Effector memory CD8-positive, alpha-beta T cell (primary cell): Measurements from ENCODE around the gene GPR4.

Source experiments
- ATAC-seq: fragments of 150-1000 bp; cut with Tn5 transposase; replicated peaks from 2 replicates; pipeline ENCODE4 v1.10.0; 2021; ENCODE audit warnings: mild to moderate bottlenecking, moderate library complexity
- DNase-seq, 3 experiments: peaks; one replicate each; pipeline ENCODE4 v3.0.0; 2021
- H3K27ac Mint-ChIP-seq, 2 donors: one replicate each; pipeline ENCODE4 v1.8.0; 2022; ENCODE audit warnings: mild to moderate bottlenecking in 2 of 2, mixed read lengths in 2 of 2, moderate library complexity in 2 of 2
- H3K27me3 Mint-ChIP-seq, 2 donors: one replicate each; pipeline ENCODE4 v1.8.0; 2022; ENCODE audit warnings: mixed read lengths in 2 of 2
- H3K36me3 Mint-ChIP-seq: one replicate; pipeline ENCODE4 v1.8.0; 2022; ENCODE audit warnings: mild to moderate bottlenecking, moderate library complexity, mixed read lengths; ENCODE audit not compliant: insufficient read depth
- H3K4me1 Mint-ChIP-seq, 2 donors: one replicate each; pipeline ENCODE4 v1.8.0; 2022; ENCODE audit warnings: low read depth in 2 of 2, mixed read lengths in 2 of 2
- H3K4me3 Mint-ChIP-seq, 2 donors: one replicate each; pipeline ENCODE4 v1.8.0; 2022; ENCODE audit warnings: mild to moderate bottlenecking in 2 of 2, mixed read lengths in 2 of 2, moderate library complexity in 2 of 2
- H3K9me3 Mint-ChIP-seq, 2 donors: one replicate each; pipeline ENCODE4 v1.8.0; 2022; ENCODE audit warnings: mixed read lengths in 2 of 2
- total RNA-seq, 9 experiments: gene quantifications; one replicate each; lab custom pipeline; 2026; lab: John Stamatoyannopoulos, UW

The GPR4 gene
- total RNA-seq: 0 to 0.07 (median 0) reads per million in 9 experiments

DNA sequence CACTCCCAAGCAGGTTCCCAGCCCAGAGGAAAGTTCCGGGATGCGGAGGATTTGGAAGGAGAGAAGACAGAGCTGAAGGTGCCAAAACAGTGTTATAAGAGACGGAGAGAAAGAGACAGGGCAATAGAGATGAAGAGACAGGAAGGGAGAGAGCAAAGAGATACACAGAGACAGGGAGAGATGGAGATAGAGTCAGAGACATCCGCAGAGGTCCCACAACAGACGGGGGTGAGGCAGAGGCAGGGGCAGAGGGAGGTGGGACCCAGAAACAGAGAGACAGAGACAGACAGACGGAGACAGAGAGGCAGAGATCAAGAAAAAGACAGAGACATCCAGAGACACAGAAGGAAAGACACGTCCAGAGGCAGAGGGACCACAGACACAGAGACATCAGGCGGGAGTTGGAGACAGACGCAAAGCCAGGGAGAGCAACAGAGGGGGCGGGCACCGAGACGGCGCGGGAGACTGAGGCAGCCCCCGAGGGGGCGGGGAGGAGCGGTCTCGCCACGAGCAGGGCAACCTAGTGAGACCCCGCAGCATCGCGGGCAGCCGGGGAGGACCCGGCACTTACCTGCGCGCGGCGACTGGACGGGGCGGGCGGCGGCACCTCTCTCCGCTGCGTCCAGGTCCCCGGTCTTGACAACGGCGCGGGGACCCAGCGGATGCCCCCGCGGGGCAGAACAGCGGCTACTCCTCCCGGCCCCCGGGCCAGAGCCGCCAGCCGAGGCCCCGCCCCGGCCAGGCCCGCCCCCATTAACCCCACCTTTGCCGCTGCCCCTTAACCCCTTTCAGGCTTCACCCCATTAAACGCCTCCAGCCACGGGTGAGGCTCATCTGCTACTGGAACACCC is at the start of gene GPR4:
Gene GPR4, minus strand, starts transcription at position 689 of the 851 bp plus-strand sequence. CDS start 10,346 bp downstream, outside the sequence.
- H3K9me3 Mint-ChIP-seq: no peaks in the 10 kb centered on the region
- H3K27ac Mint-ChIP-seq: peak within 1 kb of the TSS in 1 of 2 donors; percentile 12
- no peak within 1 kb of the TSS for H3K4me3 Mint-ChIP-seq
- DNase-seq (no peak), ATAC-seq (peak; percentile 43)
- H3K36me3 Mint-ChIP-seq: peaks cover 7% of the 10 kb centered on the region
- peaks cover 69 to 71% of the 10 kb centered on the region in 2 donors for H3K27me3 Mint-ChIP-seq
- H3K4me1 Mint-ChIP-seq: peaks cover 18 to 23% of the 10 kb centered on the region in 2 donors

GRCh38 chr19:45650722-45651121 is 48.7 kb upstream of the GPR4 start:
- no peak for DNase-seq
- no peaks in the 10 kb centered on the region for H3K36me3 Mint-ChIP-seq
- ATAC-seq: no peak
- H3K9me3 Mint-ChIP-seq: no peaks in the 10 kb centered on the region
- H3K27ac Mint-ChIP-seq: no peak overlapping the region
- H3K4me3 Mint-ChIP-seq: no peak overlapping the region
- H3K4me1 Mint-ChIP-seq: peaks cover 6 to 8% of the 10 kb centered on the region in 2 donors
- H3K27me3 Mint-ChIP-seq: peaks cover 0 to 9% of the 10 kb centered on the region in 2 donors

GRCh38 chr19:45646345-45646698 is 44.3 kb upstream of the GPR4 start:
- Mint-ChIP-seq H3K27me3 (peaks cover 0 to 9% of the 10 kb centered on the region in 2 donors), H3K9me3 (no peaks in the 10 kb centered on the region), H3K27ac (peak overlapping the region in 1 of 2 donors; percentile 98), H3K4me3 (peak overlapping the region; percentile 83 to 84), H3K36me3 (peaks cover 22% of the 10 kb centered on the region), H3K4me1 (peaks cover 24 to 31% of the 10 kb centered on the region in 2 donors)
- DNase-seq (no peak), ATAC-seq (no peak)

- Mint-ChIP-seq H3K9me3 (no peaks in the 10 kb centered on the region), H3K27me3 (peaks cover 0 to 4% of the 10 kb centered on the region in 2 donors), H3K27ac (peak overlapping the region; percentile 81 to 98), H3K36me3 (peaks cover 28% of the 10 kb centered on the region), H3K4me3 (peak overlapping the region; percentile 83 to 84), H3K4me1 (peaks cover 29 to 36% of the 10 kb centered on the region in 2 donors)
- DNase-seq: peak; percentile 68 to 77 (median 74)
- peak; percentile 36 for ATAC-seq
Measured at GRCh38 chr19:45645631-45646344, 43.8 kb upstream of the GPR4 start.

DNA sequence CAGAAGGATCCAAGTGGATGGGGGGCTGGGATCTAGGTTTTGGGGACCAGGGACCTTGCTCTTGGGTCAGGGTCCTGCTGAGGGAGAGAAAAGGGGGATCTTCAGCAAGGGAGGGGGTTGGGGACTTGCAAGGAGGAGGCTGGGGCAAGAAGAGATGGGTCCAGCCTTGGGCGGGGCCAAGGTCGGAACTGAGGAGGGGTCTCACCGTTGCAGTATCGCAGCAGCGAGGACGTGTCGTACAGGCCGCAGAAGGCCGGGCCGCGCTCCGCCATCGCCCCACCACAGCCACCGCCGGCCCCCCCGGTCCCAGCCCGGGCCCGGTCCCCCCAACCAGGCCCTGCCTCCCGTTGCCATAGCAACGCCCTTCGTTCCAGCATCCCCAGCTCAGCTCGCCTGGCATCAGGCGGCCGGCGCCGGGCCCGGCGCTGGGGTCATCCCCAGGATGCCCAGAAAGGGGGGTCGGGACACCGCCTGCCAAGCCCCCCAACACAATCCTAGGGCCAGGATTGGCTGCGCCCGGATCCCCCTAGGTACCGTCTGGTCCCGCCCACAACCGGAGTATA is 43.1 kb upstream of the GPR4 start:
- peak overlapping the region; percentile 83 to 84 for H3K4me3 Mint-ChIP-seq
- ATAC-seq: no peak
- peak overlapping the region; percentile 81 to 98 for H3K27ac Mint-ChIP-seq
- H3K9me3 Mint-ChIP-seq: no peaks in the 10 kb centered on the region
- H3K36me3 Mint-ChIP-seq: peaks cover 30% of the 10 kb centered on the region
- no peaks in the 10 kb centered on the region for H3K27me3 Mint-ChIP-seq
- no peak for DNase-seq
- peaks cover 32 to 42% of the 10 kb centered on the region in 2 donors for H3K4me1 Mint-ChIP-seq

DNA sequence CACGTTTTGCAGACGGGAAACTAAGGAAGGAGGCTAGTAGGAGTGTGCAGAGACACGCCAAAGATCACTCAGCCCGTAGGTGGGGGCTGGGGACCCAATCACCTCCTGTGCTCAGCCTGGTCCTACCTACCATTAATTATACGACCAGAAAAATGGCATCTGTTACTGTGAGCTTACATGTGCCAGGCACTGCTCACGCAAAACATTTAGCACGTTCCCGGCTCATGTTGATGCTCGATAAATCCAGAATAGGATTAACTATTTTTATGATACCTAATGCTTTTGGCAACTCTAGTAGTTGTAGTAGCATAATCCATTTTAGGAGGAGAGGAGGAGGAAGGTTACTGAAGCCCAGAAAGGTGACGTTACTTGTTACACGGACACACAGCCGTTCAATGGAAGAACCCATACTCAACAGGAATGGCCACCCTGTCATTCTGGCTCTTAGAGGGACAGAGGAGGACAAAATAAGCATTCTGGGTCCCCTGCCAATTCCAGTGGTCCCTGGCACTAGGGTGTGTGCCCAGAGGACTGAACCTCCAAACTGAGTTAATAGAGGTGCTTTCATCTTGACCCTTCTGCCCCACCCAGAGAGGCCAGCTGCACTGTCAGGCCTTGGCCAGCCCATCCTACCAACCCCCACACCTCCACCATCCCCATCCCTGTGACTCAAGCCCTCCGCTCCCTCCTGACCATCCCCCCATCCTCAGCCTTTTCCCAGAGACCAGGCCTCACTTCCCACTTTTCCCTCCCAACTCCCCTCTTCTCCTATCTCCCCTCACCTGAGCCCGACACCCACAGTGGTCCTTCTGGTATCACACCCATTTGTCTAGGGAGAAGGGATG is 42.1 kb upstream of the GPR4 start:
- DNase-seq: no peak
- Mint-ChIP-seq H3K4me1 (peaks cover 32 to 46% of the 10 kb centered on the region in 2 donors), H3K36me3 (peaks cover 30% of the 10 kb centered on the region)

GRCh38 chr19:45643024-45643926 is 41.3 kb upstream of the GPR4 start:
- ATAC-seq (peak; percentile 16), DNase-seq (peak; percentile 89 to 93 (median 90))
- Mint-ChIP-seq H3K27me3 (no peaks in the 10 kb centered on the region), H3K4me3 (peak overlapping the region; percentile 74 to 75), H3K27ac (peak overlapping the region; percentile 87 to 98), H3K4me1 (peaks cover 40 to 53% of the 10 kb centered on the region in 2 donors), H3K36me3 (peaks cover 34% of the 10 kb centered on the region), H3K9me3 (no peaks in the 10 kb centered on the region)

More for the DNA sequence above, 42.1 kb upstream of the GPR4 start:
- no peak for ATAC-seq
- Mint-ChIP-seq H3K9me3 (no peaks in the 10 kb centered on the region), H3K27ac (peak overlapping the region; percentile 70 to 98), H3K27me3 (no peaks in the 10 kb centered on the region), H3K4me3 (no peak overlapping the region)

GRCh38 chr19:45641274-45642105 is 39.5 kb upstream of the GPR4 start:
- Mint-ChIP-seq H3K4me3 (peak overlapping the region; percentile 74 to 75), H3K9me3 (no peaks in the 10 kb centered on the region), H3K4me1 (peaks cover 40 to 53% of the 10 kb centered on the region in 2 donors), H3K27ac (peak overlapping the region; percentile 87 to 98), H3K27me3 (no peaks in the 10 kb centered on the region), H3K36me3 (peaks cover 35% of the 10 kb centered on the region)
- ATAC-seq (peak; percentile 18), DNase-seq (peak; percentile 65 to 70 (median 69))

GRCh38 chr19:45640849-45641273 is 38.8 kb upstream of the GPR4 start:
- Mint-ChIP-seq H3K27ac (peak overlapping the region; percentile 87 to 98), H3K9me3 (no peaks in the 10 kb centered on the region), H3K4me1 (peaks cover 33 to 47% of the 10 kb centered on the region in 2 donors), H3K36me3 (peaks cover 37% of the 10 kb centered on the region), H3K27me3 (no peaks in the 10 kb centered on the region), H3K4me3 (peak overlapping the region; percentile 74 to 75)
- ATAC-seq (no peak), DNase-seq (peak; percentile 24 to 47 (median 40))

DNA sequence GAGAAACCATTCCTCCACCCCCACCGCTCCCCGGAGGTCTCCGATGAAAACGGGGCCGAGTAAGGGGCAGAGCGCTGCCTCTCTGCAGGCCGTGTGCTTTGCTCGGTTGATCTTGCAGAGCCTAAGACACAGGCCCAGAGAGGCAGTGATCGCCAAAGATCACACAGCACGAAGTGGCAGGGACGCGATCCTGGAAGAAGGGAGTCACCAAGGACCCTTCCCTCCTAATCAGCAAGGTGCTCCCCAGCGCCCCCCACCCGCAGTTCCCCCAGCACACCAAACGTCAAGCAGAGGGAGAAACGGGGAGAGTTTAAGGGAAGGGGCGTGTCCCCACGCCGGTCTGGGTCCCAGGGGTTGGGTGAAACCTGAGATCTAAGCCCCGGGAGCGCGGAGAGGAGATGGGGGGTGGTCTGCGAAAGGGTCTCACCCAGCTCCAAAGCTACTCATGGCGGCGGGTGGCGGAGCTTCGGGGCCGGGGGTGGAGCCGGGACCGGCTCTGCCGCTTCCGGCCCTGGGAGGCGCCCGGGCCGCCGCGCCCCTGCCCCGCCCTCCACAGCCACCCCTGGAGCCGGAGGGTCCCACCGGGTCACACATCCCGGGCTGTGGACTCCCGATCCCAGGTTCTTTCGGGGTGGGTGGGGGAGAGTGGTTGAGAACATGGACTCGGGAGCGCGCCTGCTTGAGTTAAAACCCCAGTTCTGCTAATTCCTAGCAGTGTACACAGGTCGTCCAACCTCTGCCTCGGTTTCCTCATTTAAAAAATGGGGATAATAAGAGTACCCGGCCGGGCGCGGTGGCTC is 37.1 kb upstream of the GPR4 start, which contains the start of gene EML2:
Gene EML2, minus strand, starts transcription at position 468 of the 800 bp plus-strand sequence. Its CDS starts 21 bp downstream, at position 447.
- peaks cover 32% of the 10 kb centered on the region for H3K36me3 Mint-ChIP-seq
- H3K4me1 Mint-ChIP-seq: peaks cover 33 to 40% of the 10 kb centered on the region in 2 donors
- DNase-seq (peak; percentile 16 to 30 (median 18)), ATAC-seq (no peak)
- no peaks in the 10 kb centered on the region for H3K9me3 Mint-ChIP-seq
- H3K27ac Mint-ChIP-seq: peak within 1 kb of the TSS; percentile 91 to 94
- H3K27me3 Mint-ChIP-seq: no peaks in the 10 kb centered on the region
- H3K4me3 Mint-ChIP-seq: peak within 1 kb of the TSS; percentile 96 to 97
